CD8-positive, alpha-beta memory T cell (primary cell): ENCODE data around the gene TROAP. TPM values are rescaled to one million over a fixed set of nuclear protein-coding genes. Genes with fewer than 3 reads are reported as not detected.
A peak's percentile ranks its signal among the peaks of the same experiment; 100 is the strongest.

Experiments used
- CTCF ChIA-PET: fragments of 350-600 bp; sonication (Branson Sonifier 250); formaldehyde crosslinking; loops from one replicate; lab custom pipeline; 2021; ENCODE audit warnings: antibody characterized with exemption; lab: Charles Lee
- POLR2A ChIA-PET: fragments of 350-600 bp; sonication (Branson Sonifier 250); formaldehyde crosslinking; loops from one replicate; lab custom pipeline; 2021; ENCODE audit warnings: antibody characterized with exemption; lab: Charles Lee
- DNase-seq, 5 donors: peaks; one replicate each; pipeline versions ENCODE4 v3.0.0 to v3.0.0-alpha.2; 2020 to 2022; ENCODE audit warnings: mixed read lengths in 1 of 5
- H3K27ac ChIP-seq: one replicate; pipeline ENCODE4 v1.7.0; 2013; ENCODE audit warnings: low read depth, mild to moderate bottlenecking, low read length, moderate library complexity
- H3K27me3 ChIP-seq: 2 replicates; pipeline ENCODE4 v1.7.0; 2013; ENCODE audit warnings: low read length, mild to moderate bottlenecking; ENCODE audit not compliant: insufficient read depth, poor library complexity, severe bottlenecking
- H3K36me3 ChIP-seq: 2 replicates; pipeline ENCODE4 v1.7.0; 2013; ENCODE audit warnings: mild to moderate bottlenecking, low read length, moderate library complexity; ENCODE audit not compliant: insufficient read depth
- H3K4me1 ChIP-seq: 2 replicates; pipeline ENCODE4 v1.7.0; 2013; ENCODE audit warnings: mild to moderate bottlenecking, low read length, moderate library complexity; ENCODE audit not compliant: insufficient read depth
- H3K4me3 ChIP-seq: 2 replicates; pipeline ENCODE4 v1.7.0; 2013; ENCODE audit warnings: mild to moderate bottlenecking, low read length
- H3K9me3 ChIP-seq: 2 replicates; pipeline ENCODE4 v1.7.0; 2013; ENCODE audit warnings: mild to moderate bottlenecking, low read length
- H3K27ac Mint-ChIP-seq, 8 donors: one replicate each; pipeline ENCODE4 v1.8.0; 2020 to 2021; ENCODE audit warnings: mixed read lengths in 8 of 8, mild to moderate bottlenecking in 6 of 8, inconsistent platforms in 3 of 8, moderate library complexity in 3 of 8
- H3K27me3 Mint-ChIP-seq, 2 donors: one replicate each; pipeline ENCODE4 v1.8.0; 2020 to 2021; ENCODE audit warnings: mixed read lengths in 2 of 2, mild to moderate bottlenecking in 1 of 2, moderate library complexity in 1 of 2
- H3K36me3 Mint-ChIP-seq, 3 donors: one replicate each; pipeline ENCODE4 v1.8.0; 2020 to 2021; ENCODE audit warnings: mixed read lengths in 3 of 3, inconsistent platforms in 1 of 3, mild to moderate bottlenecking in 1 of 3
- H3K4me1 Mint-ChIP-seq, 3 donors: one replicate each; pipeline ENCODE4 v1.8.0; 2020 to 2021; ENCODE audit warnings: mixed read lengths in 3 of 3, inconsistent platforms in 1 of 3, mild to moderate bottlenecking in 1 of 3
- H3K4me3 Mint-ChIP-seq, 7 donors: one replicate each; pipeline ENCODE4 v1.8.0; 2020 to 2021; ENCODE audit warnings: mixed read lengths in 7 of 7, mild to moderate bottlenecking in 6 of 7, moderate library complexity in 4 of 7, inconsistent platforms in 2 of 7
- H3K9me3 Mint-ChIP-seq, 5 donors: one replicate each; pipeline ENCODE4 v1.8.0; 2020 to 2022; ENCODE audit warnings: mixed read lengths in 5 of 5, mild to moderate bottlenecking in 3 of 5, moderate library complexity in 2 of 5, inconsistent platforms in 1 of 5
- polyA plus RNA-seq: library from polyadenylated mRNA; unstranded; fragments of 300-500 nt; fragmentation: Illumina TruSeq; gene quantifications from one replicate; pipeline ENCODE4 v1.2.3, GENCODE V29; 2021
- total RNA-seq, 2 experiments: library from RNA; stranded (reverse); gene quantifications; one replicate each; pipeline ENCODE4 v1.2.3, GENCODE V29; 2021

TROAP gene
- total and polyA plus RNA-seq, 3 experiments from 2014 or later, result 0.79 to 35.0 (median 33.6) TPM

DNA sequence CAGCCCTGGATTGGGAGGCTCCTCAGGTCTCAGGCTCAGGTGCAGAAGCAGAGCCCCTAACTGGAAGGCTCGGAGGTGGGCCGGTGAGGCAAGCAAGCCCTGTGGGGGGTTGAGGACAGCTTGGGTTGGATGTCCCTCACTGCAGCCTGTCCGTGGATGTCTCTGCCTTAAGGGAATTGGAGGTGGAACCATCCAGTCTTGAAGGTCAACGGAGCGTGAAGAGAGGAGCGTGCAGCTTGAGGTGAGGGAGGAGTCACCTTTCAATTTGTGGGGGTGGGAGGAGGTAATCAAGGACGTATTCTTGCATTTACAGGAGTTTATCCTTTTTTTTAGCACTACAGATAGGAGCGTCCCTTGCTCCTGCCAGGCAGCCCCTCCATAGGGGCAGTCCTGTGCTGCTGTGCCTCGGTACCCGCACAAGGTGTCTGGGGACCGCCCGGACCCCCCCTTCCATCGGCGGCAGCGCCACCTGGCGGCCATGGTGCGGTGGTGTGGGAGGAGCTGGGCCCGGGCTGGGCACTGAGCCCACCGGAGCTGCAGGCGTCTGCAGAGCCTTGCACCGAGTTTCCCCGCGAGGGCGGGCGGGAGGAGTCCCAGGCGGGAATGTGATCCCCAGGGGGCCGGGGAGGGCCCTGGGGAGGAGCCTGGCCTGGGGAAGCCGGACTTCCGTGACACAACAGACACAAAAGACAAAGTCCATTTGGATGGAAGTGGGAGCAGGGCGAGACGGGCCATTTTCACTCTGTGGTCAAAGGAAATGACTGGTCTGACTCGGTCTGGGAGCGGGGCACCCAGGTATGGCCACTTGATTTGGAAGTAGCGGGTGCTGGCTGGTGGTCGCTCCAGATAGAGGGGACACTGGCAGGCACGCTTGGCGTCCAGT is 24.5 kb downstream of the TROAP start:
- CTCF ChIA-PET, result interaction anchor here (0.6 to 6.8 kb wide), 32 partner anchors 10 to 345 kb away, joined by 3 to 102 read pairs (median 4); partner anchors contain the start of genes C1QL4, PRPH, SPATS2 and TROAP

DNA sequence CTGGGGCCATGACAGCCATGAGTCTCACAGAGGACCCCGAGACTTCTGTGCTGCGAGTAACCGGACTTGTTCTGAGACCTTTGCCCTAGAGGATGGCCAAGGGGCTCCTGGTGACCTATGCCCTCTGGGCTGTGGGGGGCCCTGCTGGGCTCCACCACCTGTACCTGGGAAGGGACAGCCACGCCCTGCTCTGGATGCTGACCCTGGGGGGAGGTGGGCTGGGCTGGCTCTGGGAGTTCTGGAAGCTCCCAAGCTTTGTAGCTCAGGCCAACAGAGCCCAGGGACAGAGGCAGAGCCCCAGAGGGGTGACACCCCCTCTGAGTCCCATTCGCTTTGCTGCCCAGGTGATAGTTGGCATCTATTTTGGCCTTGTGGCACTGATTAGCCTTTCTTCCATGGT is 25.7 kb downstream of the TROAP start:
- Mint-ChIP-seq H3K36me3 (no peaks in the 10 kb centered on the region), H3K4me1 (peaks cover 23 to 41% (median 28%) of the 10 kb centered on the region in 3 donors), H3K27ac (no peak overlapping the region), H3K9me3 (no peaks in the 10 kb centered on the region), H3K27me3 (peaks cover 50 to 64% of the 10 kb centered on the region in 2 donors), H3K4me3 (peak overlapping the region in 4 of 7 donors; percentile 5 to 32 (median 24))
- no peak overlapping the region for H3K4me3 ChIP-seq
- no peak overlapping the region for H3K27ac ChIP-seq
- DNase-seq, result no peak
- H3K4me1 ChIP-seq, result peaks cover 33% of the 10 kb centered on the region
- peaks cover 51% of the 10 kb centered on the region for H3K27me3 ChIP-seq
- POLR2A ChIA-PET, result no interaction called here
- CTCF ChIA-PET, result interaction anchor here (0.7 to 6.8 kb wide), 6 partner anchors 9 to 157 kb away, joined by 3 to 102 read pairs (median 7); partner anchors contain the start of genes PRPH and SPATS2
- no peaks in the 10 kb centered on the region for H3K9me3 ChIP-seq
- H3K36me3 ChIP-seq, result no peaks in the 10 kb centered on the region

More for the DNA sequence above, 24.5 kb downstream of the TROAP start:
- H3K36me3 ChIP-seq, result no peaks in the 10 kb centered on the region
- DNase-seq, result peak; percentile 71 to 85 (median 76)
- no peak overlapping the region for H3K27ac ChIP-seq
- peaks cover 32 to 53% (median 39%) of the 10 kb centered on the region in 3 donors for H3K4me1 Mint-ChIP-seq
- H3K4me3 ChIP-seq, result peak overlapping the region; percentile 69
- H3K27ac Mint-ChIP-seq, result no peak overlapping the region
- peak overlapping the region; percentile 66 to 94 (median 85) for H3K4me3 Mint-ChIP-seq
- no peaks in the 10 kb centered on the region for H3K36me3 Mint-ChIP-seq
- H3K9me3 ChIP-seq, result no peaks in the 10 kb centered on the region
- peaks cover 45% of the 10 kb centered on the region for H3K4me1 ChIP-seq
- peaks cover 45 to 61% of the 10 kb centered on the region in 2 donors for H3K27me3 Mint-ChIP-seq
- POLR2A ChIA-PET, result interaction anchor here (1.6 to 2.0 kb wide), 2 partner anchors 19 to 25 kb away, joined by 6 to 12 read pairs; partner anchors contain the start of genes SPATS2 and TROAP
- peaks cover 56% of the 10 kb centered on the region for H3K27me3 ChIP-seq
- H3K9me3 Mint-ChIP-seq, result no peaks in the 10 kb centered on the region

GRCh38 chr12:49349266-49349665 is 26.2 kb downstream of the TROAP start:
- DNase-seq, result no peak
- Mint-ChIP-seq H3K9me3 (no peaks in the 10 kb centered on the region), H3K27ac (no peak overlapping the region), H3K4me3 (peak overlapping the region in 1 of 7 donors; percentile 31), H3K27me3 (peaks cover 52 to 68% of the 10 kb centered on the region in 2 donors), H3K4me1 (peaks cover 18 to 36% (median 24%) of the 10 kb centered on the region in 3 donors), H3K36me3 (no peaks in the 10 kb centered on the region)
- H3K27me3 ChIP-seq, result peaks cover 46% of the 10 kb centered on the region
- H3K4me1 ChIP-seq, result peaks cover 29% of the 10 kb centered on the region
- ChIA-PET POLR2A (no interaction called here), CTCF (interaction anchor here (0.7 to 6.8 kb wide), 6 partner anchors 9 to 56 kb away, joined by 3 to 102 read pairs (median 8); partner anchors contain the start of genes PRPH and SPATS2)
- H3K9me3 ChIP-seq, result no peaks in the 10 kb centered on the region
- H3K36me3 ChIP-seq, result no peaks in the 10 kb centered on the region
- no peak overlapping the region for H3K27ac ChIP-seq
- H3K4me3 ChIP-seq, result no peak overlapping the region

DNA sequence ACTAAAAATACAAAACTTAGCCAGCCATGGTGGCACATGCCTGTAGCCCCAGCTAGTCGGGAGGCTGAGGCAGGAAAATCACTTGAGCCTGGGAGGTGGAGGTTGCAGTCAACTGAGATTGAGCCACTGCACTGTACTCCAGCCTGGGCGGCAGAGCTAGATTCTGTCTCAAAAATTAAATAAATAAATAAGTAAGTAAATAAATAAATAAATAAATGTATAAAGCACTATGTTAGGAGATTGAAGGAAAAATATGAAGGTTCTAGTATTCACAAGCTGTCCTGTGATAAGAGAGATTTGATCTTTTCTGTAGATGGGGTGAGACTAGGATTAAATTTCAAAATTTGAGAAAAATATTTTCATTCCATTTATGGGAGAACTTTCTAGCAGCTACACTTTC is 29.3 kb downstream of the TROAP start:
- Mint-ChIP-seq H3K27me3 (peaks cover 41 to 61% of the 10 kb centered on the region in 2 donors), H3K4me3 (no peak overlapping the region), H3K27ac (no peak overlapping the region), H3K36me3 (no peaks in the 10 kb centered on the region), H3K9me3 (no peaks in the 10 kb centered on the region), H3K4me1 (peaks cover 1 to 10% (median 2%) of the 10 kb centered on the region in 3 donors)
- no peak overlapping the region for H3K4me3 ChIP-seq
- H3K27me3 ChIP-seq, result peaks cover 22% of the 10 kb centered on the region
- no peak for DNase-seq
- POLR2A ChIA-PET, result no interaction called here
- no peaks in the 10 kb centered on the region for H3K36me3 ChIP-seq
- H3K4me1 ChIP-seq, result peaks cover 9% of the 10 kb centered on the region
- H3K27ac ChIP-seq, result no peak overlapping the region
- H3K9me3 ChIP-seq, result no peaks in the 10 kb centered on the region
- CTCF ChIA-PET, result interaction anchor here (0.9 to 3.4 kb wide), 5 partner anchors 10 to 201 kb away, joined by 3 to 16 read pairs (median 7); partner anchors contain the start of genes C1QL4 and SPATS2

- H3K4me3 ChIP-seq, result no peak overlapping the region
- CTCF ChIA-PET, result interaction anchor here (1.2 to 3.7 kb wide), 4 partner anchors 14 to 353 kb away, joined by 3 to 29 read pairs (median 4); partner anchors contain the start of gene PRPH
- no peaks in the 10 kb centered on the region for H3K9me3 ChIP-seq
- Mint-ChIP-seq H3K4me3 (no peak overlapping the region), H3K36me3 (no peaks in the 10 kb centered on the region), H3K4me1 (peaks cover 2 to 4% (median 3%) of the 10 kb centered on the region in 3 donors), H3K9me3 (no peaks in the 10 kb centered on the region), H3K27ac (no peak overlapping the region), H3K27me3 (peaks cover 25 to 56% of the 10 kb centered on the region in 2 donors)
- no peaks in the 10 kb centered on the region for H3K27me3 ChIP-seq
- no peak overlapping the region for H3K27ac ChIP-seq
- H3K36me3 ChIP-seq, result no peaks in the 10 kb centered on the region
- DNase-seq, result no peak
- POLR2A ChIA-PET, result no interaction called here
- H3K4me1 ChIP-seq, result peaks cover 7% of the 10 kb centered on the region
Observed at GRCh38 chr12:49355913-49356312, 32.9 kb downstream of the TROAP start.

- DNase-seq, result no peak
- Mint-ChIP-seq H3K4me3 (no peak overlapping the region), H3K4me1 (peaks cover 2 to 4% (median 3%) of the 10 kb centered on the region in 3 donors), H3K27ac (no peak overlapping the region), H3K9me3 (no peaks in the 10 kb centered on the region), H3K36me3 (no peaks in the 10 kb centered on the region), H3K27me3 (peaks cover 23 to 52% of the 10 kb centered on the region in 2 donors)
- Histone ChIP-seq H3K27ac (no peak overlapping the region), H3K9me3 (no peaks in the 10 kb centered on the region), H3K36me3 (no peaks in the 10 kb centered on the region), H3K4me1 (peaks cover 7% of the 10 kb centered on the region), H3K4me3 (no peak overlapping the region), H3K27me3 (no peaks in the 10 kb centered on the region)
- ChIA-PET CTCF (interaction anchor here (0.7 to 7.4 kb wide), 18 partner anchors 10 to 352 kb away, joined by 3 to 172 read pairs (median 8); partner anchors contain the start of genes DNAJC22, PRPH, SPATS2 and TROAP), POLR2A (no interaction called here)
Observed at GRCh38 chr12:49357103-49357678, 34.1 kb downstream of the TROAP start.

DNA sequence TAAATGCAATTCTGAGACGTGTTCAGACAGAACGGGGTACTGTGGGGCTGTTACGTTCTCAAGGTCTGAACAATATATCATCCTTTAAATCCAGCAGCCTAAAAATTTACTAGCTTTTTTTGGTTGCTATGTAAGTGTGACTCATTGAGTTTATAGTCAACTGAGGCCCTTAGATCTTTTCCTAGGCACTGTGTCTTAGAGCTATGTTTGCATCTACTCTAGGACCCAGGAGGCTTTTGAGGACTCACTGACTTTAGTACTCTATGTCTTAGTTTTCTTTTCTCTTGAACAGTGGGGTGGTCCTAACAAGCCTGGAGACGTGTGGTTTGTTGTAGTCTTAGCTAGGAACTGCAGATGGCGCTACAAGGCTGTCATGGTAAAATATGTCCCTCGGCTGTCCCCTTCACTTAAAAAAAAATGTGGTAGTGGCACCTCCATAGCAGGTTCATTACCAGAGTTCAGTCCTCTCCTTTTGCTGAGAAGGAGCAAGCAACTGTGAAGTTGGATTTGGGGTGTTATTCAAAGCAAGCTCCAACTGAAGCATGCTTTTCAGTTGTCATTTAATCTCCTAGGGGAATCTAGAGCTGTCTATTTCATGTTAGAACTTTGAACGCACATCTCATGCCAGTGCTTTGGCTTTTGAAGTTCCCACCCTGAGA is 35.6 kb downstream of the TROAP start:
- H3K9me3 Mint-ChIP-seq, result no peaks in the 10 kb centered on the region
- CTCF ChIA-PET, result interaction anchor here (0.6 to 7.4 kb wide), 34 partner anchors 8 to 751 kb away, joined by 3 to 172 read pairs (median 5); partner anchors contain the start of genes DNAJC22, MCRS1, PRPF40B and PRPH
- H3K27ac ChIP-seq, result no peak overlapping the region

More for the DNA sequence above, 35.6 kb downstream of the TROAP start:
- DNase-seq, result peak; percentile 32 to 69 (median 63)
- no peaks in the 10 kb centered on the region for H3K27me3 ChIP-seq
- H3K4me1 ChIP-seq, result peaks cover 7% of the 10 kb centered on the region
- no peak overlapping the region for H3K4me3 ChIP-seq
- H3K36me3 Mint-ChIP-seq, result no peaks in the 10 kb centered on the region
- H3K4me1 Mint-ChIP-seq, result peaks cover 2 to 4% (median 3%) of the 10 kb centered on the region in 3 donors
- POLR2A ChIA-PET, result interaction anchor here (1.1 to 1.2 kb wide), 2 partner anchors 8 to 16 kb away, joined by 3 to 7 read pairs; partner anchors contain the start of gene SPATS2
- peak overlapping the region in 1 of 8 donors; percentile 10 for H3K27ac Mint-ChIP-seq
- H3K36me3 ChIP-seq, result no peaks in the 10 kb centered on the region
- H3K9me3 ChIP-seq, result no peaks in the 10 kb centered on the region
- no peak overlapping the region for H3K4me3 Mint-ChIP-seq
- peaks cover 14 to 43% of the 10 kb centered on the region in 2 donors for H3K27me3 Mint-ChIP-seq
